Measurements from ENCODE around the gene PPP6R2.
A peak's percentile ranks its signal among the peaks of the same experiment; 100 is the strongest.

PPP6R2 gene

GRCh38 chr22:50468626-50469025 is 125.5 kb downstream of the PPP6R2 start:
- DNase-seq (ENCODE audit: low read depth): no peak

GRCh38 chr22:50469377-50470305 is 126.5 kb downstream of the PPP6R2 start:
- no peak for DNase-seq (ENCODE audit: low read depth)

GRCh38 chr22:50470491-50470890 is 127.4 kb downstream of the PPP6R2 start:
- no peak for DNase-seq (ENCODE audit: low read depth)

GRCh38 chr22:50471197-50471847 is 128.2 kb downstream of the PPP6R2 start:
- DNase-seq (ENCODE audit: low read depth): no peak

- no peak for DNase-seq (ENCODE audit: low read depth)
Observed at GRCh38 chr22:50471962-50472361, 128.8 kb downstream of the PPP6R2 start.

GRCh38 chr22:50473088-50473487 is 130.0 kb downstream of the PPP6R2 start:
- DNase-seq (ENCODE audit: low read depth): no peak

GRCh38 chr22:50473855-50474671 is 130.9 kb downstream of the PPP6R2 start:
- no peak for DNase-seq (ENCODE audit: low read depth)

GRCh38 chr22:50474710-50475651 is 131.9 kb downstream of the PPP6R2 start, which contains the start of gene SBF1:
TSS of gene SBF1 (minus strand) at chr22:50475035. CDS start at chr22:50474840, 195 bp downstream.
- peak; percentile 48 for DNase-seq (ENCODE audit: low read depth)

GRCh38 chr22:50475652-50476002 is 132.5 kb downstream of the PPP6R2 start:
- no peak for DNase-seq (ENCODE audit: low read depth)

- no peak for DNase-seq (ENCODE audit: low read depth)
Observed at GRCh38 chr22:50476868-50477267, 133.7 kb downstream of the PPP6R2 start.

- no peak for DNase-seq (ENCODE audit: low read depth)
Observed at GRCh38 chr22:50477923-50478322, 134.8 kb downstream of the PPP6R2 start.

GRCh38 chr22:50479721-50480120 is 136.6 kb downstream of the PPP6R2 start:
- DNase-seq (ENCODE audit: low read depth): no peak

- DNase-seq (ENCODE audit: low read depth): no peak
Observed at GRCh38 chr22:50481045-50481439, 137.9 kb downstream of the PPP6R2 start.

GRCh38 chr22:50481440-50482106 is 138.4 kb downstream of the PPP6R2 start, which contains the start of gene ADM2:
TSS of gene ADM2 (plus strand) at chr22:50481543. CDS start at chr22:50481848, 305 bp downstream.
- DNase-seq (ENCODE audit: low read depth): no peak

- no peak for DNase-seq (ENCODE audit: low read depth)
Observed at GRCh38 chr22:50482107-50483074, 139.3 kb downstream of the PPP6R2 start.

- no peak for DNase-seq (ENCODE audit: low read depth)
Observed at GRCh38 chr22:50483106-50483505, 140.0 kb downstream of the PPP6R2 start.

GRCh38 chr22:50483556-50483955 is 140.4 kb downstream of the PPP6R2 start:
- no peak for DNase-seq (ENCODE audit: low read depth)

- DNase-seq (ENCODE audit: low read depth): no peak
Observed at GRCh38 chr22:50483977-50484853, 141.1 kb downstream of the PPP6R2 start.

Data from HS-5 (cell line).